Breast epithelium (tissue), 3 donors: ENCODE measurements around the gene SMIM5.

ENCODE experiments used
- POLR2A ChIP-seq: fragments of 450-650 bp; IDR thresholded peaks from one replicate; pipeline ENCODE4 v1.6.1; 2016; ENCODE audit warnings: antibody characterized with exemption, mild to moderate bottlenecking, moderate library complexity
- POLR2AphosphoS5 ChIP-seq, 3 donors: sonication (generic); formaldehyde crosslinking; IDR thresholded peaks; one replicate each; pipeline ENCODE4 v1.6.1; 2017; ENCODE audit warnings: antibody characterized with exemption in 3 of 3
- TF ChIP-seq, protein P1 (sequence below), 3 donors: fragments of 450-650 bp; IDR thresholded peaks; one replicate each; pipeline ENCODE4 v1.5.1; 2016 to 2017; ENCODE audit warnings: antibody characterized with exemption in 3 of 3, mild to moderate bottlenecking in 3 of 3, moderate library complexity in 3 of 3

DNA sequence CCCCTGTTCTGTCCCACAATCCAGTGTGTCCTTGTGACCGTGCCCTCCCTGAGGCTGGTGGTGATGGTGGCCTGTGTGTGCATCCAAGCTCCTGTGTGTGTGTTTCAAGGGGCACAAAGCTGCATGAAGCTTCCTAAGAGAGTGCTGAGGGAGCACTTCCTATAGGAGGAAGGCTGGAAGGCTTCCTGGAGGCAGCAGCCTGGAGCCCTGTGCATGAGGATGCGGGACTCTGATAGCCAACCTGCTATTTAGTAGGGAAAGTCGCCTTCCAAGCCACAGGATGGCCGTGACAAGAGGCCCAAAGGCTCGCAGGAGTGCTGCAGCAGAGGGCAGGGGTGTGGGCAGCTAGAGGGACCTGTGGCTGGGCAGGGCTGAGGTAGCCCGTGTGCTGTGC, 37.3 kb upstream of the SMIM5 start:
- TF ChIP-seq POLR2AphosphoS5 (IDR thresholded peaks at IDR 0.05) (no peak), POLR2A (no peak)
- TF ChIP-seq, protein P1, sequence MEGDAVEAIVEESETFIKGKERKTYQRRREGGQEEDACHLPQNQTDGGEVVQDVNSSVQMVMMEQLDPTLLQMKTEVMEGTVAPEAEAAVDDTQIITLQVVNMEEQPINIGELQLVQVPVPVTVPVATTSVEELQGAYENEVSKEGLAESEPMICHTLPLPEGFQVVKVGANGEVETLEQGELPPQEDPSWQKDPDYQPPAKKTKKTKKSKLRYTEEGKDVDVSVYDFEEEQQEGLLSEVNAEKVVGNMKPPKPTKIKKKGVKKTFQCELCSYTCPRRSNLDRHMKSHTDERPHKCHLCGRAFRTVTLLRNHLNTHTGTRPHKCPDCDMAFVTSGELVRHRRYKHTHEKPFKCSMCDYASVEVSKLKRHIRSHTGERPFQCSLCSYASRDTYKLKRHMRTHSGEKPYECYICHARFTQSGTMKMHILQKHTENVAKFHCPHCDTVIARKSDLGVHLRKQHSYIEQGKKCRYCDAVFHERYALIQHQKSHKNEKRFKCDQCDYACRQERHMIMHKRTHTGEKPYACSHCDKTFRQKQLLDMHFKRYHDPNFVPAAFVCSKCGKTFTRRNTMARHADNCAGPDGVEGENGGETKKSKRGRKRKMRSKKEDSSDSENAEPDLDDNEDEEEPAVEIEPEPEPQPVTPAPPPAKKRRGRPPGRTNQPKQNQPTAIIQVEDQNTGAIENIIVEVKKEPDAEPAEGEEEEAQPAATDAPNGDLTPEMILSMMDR (IDR thresholded peaks at IDR 0.05), result no peak
